Measurements from ENCODE around the gene RHOJ. TPM values are rescaled to one million over a fixed set of nuclear protein-coding genes. Genes with fewer than 3 reads are reported as not detected.

RHOJ gene
- total and polyA plus RNA-seq, 2 of the 8 experiments (the other 6 are each of a cell fraction or from before 2014, with no cell fraction given) = 0.11 TPM; not detected in 1

DNA sequence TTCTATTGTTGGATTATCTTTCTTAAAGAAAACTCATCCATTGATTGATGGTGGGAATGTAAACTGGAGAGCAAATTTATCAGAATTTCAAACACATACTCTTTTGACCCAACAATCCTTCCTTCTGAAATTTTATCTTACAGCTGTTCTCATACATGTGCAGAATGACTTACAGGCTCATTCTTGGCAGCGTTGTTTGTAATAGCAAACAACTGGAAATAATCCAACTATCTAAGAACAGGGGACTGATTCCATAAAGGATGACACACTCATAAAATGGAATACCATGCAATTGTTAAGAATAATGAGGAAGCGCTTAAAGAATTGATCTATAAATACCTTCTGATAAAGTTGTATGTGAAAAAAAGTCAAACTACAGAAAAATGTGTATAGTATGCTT is 24.0 kb downstream of the RHOJ start:
- Histone ChIP-seq H2BK15ac (ENCODE audit: low read length) (no peak overlapping the region), H3K23ac (ENCODE audit: insufficient read length) (no peak overlapping the region), H3K36me3 (ENCODE audit: control insufficient read depth in 2 of 4, insufficient read depth in 4 of 4, low read length in 3 of 4) (no peaks in the 10 kb centered on the region), H2BK120ac (replicated peaks; ENCODE audit: low read depth, low read length) (no peak overlapping the region), H3K4me2 (ENCODE audit: insufficient read depth in 1 of 2, low read depth in 2 of 2, low read length in 2 of 2) (no peak overlapping the region), H2BK5ac (ENCODE audit: low read depth, low read length) (no peak overlapping the region), H4K5ac (ENCODE audit: insufficient read length, low read depth, low read length) (no peak overlapping the region), H3K56ac (replicated peaks; ENCODE audit: insufficient read length, low read depth, low read length) (no peak overlapping the region), H3K27ac (ENCODE audit: low read depth, low read length) (no peak overlapping the region), H4K8ac (ENCODE audit: extremely low read depth, insufficient read depth, low read length) (no peak overlapping the region), H4K20me1 (replicated peaks in 1 of 2; ENCODE audit: control insufficient read depth in 1 of 2, insufficient read depth in 2 of 2, low read length in 2 of 2) (no peaks in the 10 kb centered on the region), H3K4me1 (replicated peaks in 1 of 4; ENCODE audit: control insufficient read depth in 3 of 4, insufficient read depth in 4 of 4, low read length in 3 of 4) (no peaks in the 10 kb centered on the region), H3K4me3 (ENCODE audit: extremely low read depth in 1 of 4, insufficient read depth in 2 of 4, low read depth in 3 of 4, low read length in 4 of 4) (no peak overlapping the region), H4K91ac (replicated peaks; ENCODE audit: insufficient read length, low read length) (no peak overlapping the region), H2AFZ (ENCODE audit: low read length) (no peak overlapping the region), H2BK20ac (ENCODE audit: low read length) (no peak overlapping the region), H2AK5ac (ENCODE audit: low read depth, low read length) (no peak overlapping the region), H3K27me3 (replicated peaks in 1 of 4; ENCODE audit: control insufficient read depth in 3 of 4, extremely low read depth in 1 of 4, insufficient read depth in 3 of 4, low read length in 3 of 4) (no peaks in the 10 kb centered on the region), H3K4ac (replicated peaks; ENCODE audit: insufficient read length, low read depth, low read length) (no peak overlapping the region), H3K79me1 (ENCODE audit: low read depth, low read length) (no peaks in the 10 kb centered on the region), H3K18ac (ENCODE audit: extremely low read depth, low read length) (no peak overlapping the region), H3K79me2 (ENCODE audit: control insufficient read depth in 1 of 2, insufficient read depth in 2 of 2, low read length in 2 of 2) (no peaks in the 10 kb centered on the region), H3K14ac (ENCODE audit: insufficient read length) (no peak overlapping the region), H3K9me3 (ENCODE audit: insufficient read depth in 2 of 2, low read depth in 1 of 2, low read length in 1 of 2) (no peaks in the 10 kb centered on the region), H2BK12ac (ENCODE audit: low read depth, low read length) (no peak overlapping the region), H3K23me2 (ENCODE audit: low read depth, low read length) (no peaks in the 10 kb centered on the region), H3K9ac (replicated peaks in 1 of 4; ENCODE audit: extremely low read depth in 1 of 4, low read depth in 3 of 4, low read length in 3 of 4) (no peak overlapping the region)
- POLR2A ChIA-PET (ENCODE audit: partially characterized antibody) = no interaction called here
- DNase-seq (ENCODE audit: low read depth in 1 of 2, low spot score in 2 of 2) (no peak), FAIRE-seq (no peak)
- WGBS, 2 experiments (ENCODE audit: extremely low coverage in 1 of 2, insufficient coverage in 1 of 2, insufficient read length in 1 of 2, insufficient replicate concordance in 2 of 2, low coverage in 1 of 2, low lambda C conversion rate in 2 of 2, missing lambda C conversion rate in 1 of 2) = 84% methylated on average over 2 of the region's 2 CpGs; no CpG with 5 or more reads in 1 of the 2 experiments
- CTCF ChIA-PET (ENCODE audit: partially characterized antibody) = no interaction called here
- no peak for TF ChIP-seq SP2 (IDR thresholded peaks at IDR 0.05; ENCODE audit: low read length)
- no peak for TF ChIP-seq BRCA1 (IDR thresholded peaks at IDR 0.05; ENCODE audit: low read depth, low read length)
- no peak for TF ChIP-seq POLR2A (IDR thresholded peaks at IDR 0.05; ENCODE audit: control extremely low read depth in 1 of 2, low read depth in 2 of 2, low read length in 2 of 2)
- TF ChIP-seq ATF3 (IDR thresholded peaks at IDR 0.05; ENCODE audit: insufficient read depth, low read depth, low read length) = no peak
- TF ChIP-seq CREB1 (IDR thresholded peaks at IDR 0.05) = no peak
- TF ChIP-seq CHD1 (IDR thresholded peaks at IDR 0.05; ENCODE audit: low read depth, low read length) = no peak
- no peak for TF ChIP-seq SP4 (IDR thresholded peaks at IDR 0.05; ENCODE audit: low read length)
- no peak for TF ChIP-seq KDM1A (IDR thresholded peaks at IDR 0.05; ENCODE audit: borderline replicate concordance, low read length)
- no peak for TF ChIP-seq BACH1 (IDR thresholded peaks at IDR 0.05; ENCODE audit: low read length)
- no peak for TF ChIP-seq HDAC6 (IDR thresholded peaks at IDR 0.05; ENCODE audit: low read depth, low read length)
- TF ChIP-seq CHD2 (IDR thresholded peaks at IDR 0.05; ENCODE audit: low read length) = no peak
- no peak for TF ChIP-seq JUND (IDR thresholded peaks at IDR 0.05; ENCODE audit: low read length)
- no peak for TF ChIP-seq TEAD4 (IDR thresholded peaks at IDR 0.05; ENCODE audit: low read depth, low read length)
- no peak for TF ChIP-seq ATF2 (IDR thresholded peaks at IDR 0.05; ENCODE audit: low read length)

Measured in H1 (cell line).